GM19099 (cell line): Measurements from ENCODE around the gene IQCC.

Source experiments
- POLR2A ChIP-seq: IDR thresholded peaks from 3 replicates; pipeline ENCODE4 v1.6.1; 2011; ENCODE audit warnings: low read depth; ENCODE audit not compliant: insufficient read length; ENCODE audit errors: extremely low read depth

The IQCC gene

GRCh38 chr1:32205401-32206370, at the start of gene IQCC:
TSS of gene IQCC (plus strand) at chr1:32205671. CDS start at chr1:32205682, 11 bp downstream.
- peak; percentile 74 for TF ChIP-seq POLR2A

- TF ChIP-seq POLR2A: no peak
Measured at GRCh38 chr1:32159189-32159588, 46.3 kb upstream of the IQCC start.

DNA sequence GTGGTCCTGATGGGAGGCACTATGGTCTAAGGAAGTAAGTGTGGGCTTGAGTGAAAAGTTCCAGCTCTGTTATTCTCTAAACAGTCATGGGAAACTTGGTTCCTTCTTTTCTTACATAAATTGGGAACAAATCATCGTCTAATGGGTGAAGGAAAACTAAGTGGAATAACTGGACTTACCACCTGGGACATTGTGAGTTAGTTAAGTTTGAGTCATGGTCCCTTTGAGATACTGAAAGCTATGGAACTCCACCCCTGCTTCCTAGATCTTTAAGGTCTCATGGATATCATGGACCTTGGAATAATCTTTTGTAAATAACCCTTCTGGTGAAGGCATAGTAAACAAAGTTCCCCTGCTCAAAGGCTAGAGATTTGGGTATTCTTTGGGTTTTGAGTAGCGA, 42.1 kb upstream of the IQCC start:
- TF ChIP-seq POLR2A: no peak

GRCh38 chr1:32170991-32171390, 34.5 kb upstream of the IQCC start:
- no peak for TF ChIP-seq POLR2A

DNA sequence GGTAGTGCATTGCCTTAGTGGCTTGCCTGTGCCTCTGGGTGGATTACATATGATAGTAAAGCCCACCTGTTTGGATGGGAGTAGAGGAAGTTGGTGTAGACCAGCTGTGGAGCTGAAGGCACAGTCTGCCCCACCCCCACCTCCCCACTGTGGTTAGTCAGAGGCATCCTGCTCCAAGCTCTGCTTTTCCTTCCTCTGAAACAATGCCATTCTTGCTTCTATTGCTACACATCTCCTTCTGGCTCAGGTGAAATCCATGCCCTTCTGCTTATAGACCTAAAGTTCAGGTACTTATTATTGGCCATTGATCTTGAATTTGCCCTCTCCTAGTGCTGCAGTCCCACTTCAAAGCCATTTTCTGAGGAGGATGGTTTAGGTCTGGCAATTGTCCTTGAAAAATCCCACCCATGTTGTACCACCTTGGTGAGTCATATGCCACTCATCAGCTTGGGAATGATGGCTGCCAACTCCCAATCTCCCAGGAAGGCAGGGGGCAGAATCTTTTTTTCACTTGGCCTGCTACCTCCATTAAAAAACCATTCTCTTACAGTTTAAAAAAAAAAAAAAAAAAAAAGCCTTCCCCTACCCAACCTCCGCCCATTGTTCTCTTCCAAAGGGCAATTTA, 32.7 kb upstream of the IQCC start:
- no peak for TF ChIP-seq POLR2A

- no peak for TF ChIP-seq POLR2A
Measured at GRCh38 chr1:32178380-32179192, 26.9 kb upstream of the IQCC start.

- no peak for TF ChIP-seq POLR2A
Measured at GRCh38 chr1:32179193-32179442, 26.4 kb upstream of the IQCC start.

- TF ChIP-seq POLR2A: peak; percentile 95
Measured at GRCh38 chr1:32179443-32180185, 25.9 kb upstream of the IQCC start, which contains the start of gene TXLNA. TSS of gene TXLNA (plus strand) at chr1:32179675. CDS start at chr1:32180346, 671 bp downstream.

GRCh38 chr1:32180186-32181060, 25.0 kb upstream of the IQCC start:
- TF ChIP-seq POLR2A: peak; percentile 17

GRCh38 chr1:32181065-32181464, 24.4 kb upstream of the IQCC start:
- TF ChIP-seq POLR2A: no peak

GRCh38 chr1:32181563-32181962, 23.9 kb upstream of the IQCC start:
- TF ChIP-seq POLR2A: no peak

DNA sequence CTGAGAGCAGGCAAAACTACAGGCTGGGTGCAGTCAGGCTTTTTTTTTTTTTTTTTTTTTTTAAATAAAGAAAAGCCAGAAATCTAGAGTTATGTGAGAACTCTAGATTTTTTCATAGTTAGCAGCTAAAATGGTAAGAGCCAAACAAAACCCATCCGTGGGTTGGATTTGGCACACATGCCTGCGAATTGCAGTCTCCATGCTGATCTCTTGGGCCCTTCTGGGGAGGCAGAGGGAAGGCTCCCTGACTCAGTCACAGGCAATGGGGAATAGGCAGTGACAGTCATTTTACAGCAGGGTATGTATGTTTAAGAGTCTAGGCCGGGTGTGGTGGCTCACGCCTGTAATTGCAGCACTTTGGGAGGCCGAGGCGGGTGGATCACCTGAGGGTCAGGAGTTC, 23.4 kb upstream of the IQCC start:
- TF ChIP-seq POLR2A: no peak

GRCh38 chr1:32184650-32185049, 20.8 kb upstream of the IQCC start:
- no peak for TF ChIP-seq POLR2A

- no peak for TF ChIP-seq POLR2A
Measured at GRCh38 chr1:32186077-32186476, 19.4 kb upstream of the IQCC start.
